Measurements from ENCODE around the gene SWSAP1. TPM values are rescaled to one million over a fixed set of nuclear protein-coding genes. Genes with fewer than 3 reads are reported as not detected.
"Not testable (repeated sequence)": the region's sequence is repeated elsewhere in the genome, so short reads cannot be mapped to it uniquely, and the experiment has no call there.

The SWSAP1 gene
- total RNA-seq, 1 donor from 2014 or later = 2.6 TPM

GRCh38 chr19:11354102-11354501 is 20.4 kb upstream of the SWSAP1 start:
- not testable (repeated sequence) for DNase-seq (ENCODE audit: low spot score); ATAC-seq

GRCh38 chr19:11355160-11356073 is 19.0 kb upstream of the SWSAP1 start, which contains the start of gene PLPPR2:
Gene PLPPR2 (plus strand): TSS chr19:11355432. CDS start chr19:11357674, 2,242 bp downstream.
- peak; percentile 96 for ATAC-seq

GRCh38 chr19:11356074-11356397 is 18.4 kb upstream of the SWSAP1 start:
- DNase-seq (ENCODE audit: low spot score) (no peak), ATAC-seq (no peak)

More at GRCh38 chr19:11355160-11356073, 19.0 kb upstream of the SWSAP1 start, which contains the start of gene PLPPR2:
- peak; percentile 89 for DNase-seq (ENCODE audit: low spot score)

GRCh38 chr19:11356676-11357550 is 17.6 kb upstream of the SWSAP1 start:
- DNase-seq (ENCODE audit: low spot score) (no peak), ATAC-seq (no peak)

- DNase-seq (ENCODE audit: low spot score) = no peak
Measured at GRCh38 chr19:11359421-11359820, 15.0 kb upstream of the SWSAP1 start.

GRCh38 chr19:11361037-11361770 is 13.3 kb upstream of the SWSAP1 start:
- peak; percentile 92 for ATAC-seq

More at GRCh38 chr19:11359421-11359820, 15.0 kb upstream of the SWSAP1 start:
- no peak for ATAC-seq

GRCh38 chr19:11361771-11362731 is 12.4 kb upstream of the SWSAP1 start:
- ATAC-seq (no peak), DNase-seq (ENCODE audit: low spot score) (no peak)

More at GRCh38 chr19:11361037-11361770, 13.3 kb upstream of the SWSAP1 start:
- peak; percentile 83 for DNase-seq (ENCODE audit: low spot score)

- DNase-seq (ENCODE audit: low spot score) = no peak
- ATAC-seq = no peak
Measured at GRCh38 chr19:11363881-11364280, 10.6 kb upstream of the SWSAP1 start.

- no peak for ATAC-seq
- no peak for DNase-seq (ENCODE audit: low spot score)
Measured at GRCh38 chr19:11364296-11364904, 10.1 kb upstream of the SWSAP1 start.

- no peak for DNase-seq (ENCODE audit: low spot score)
- ATAC-seq = no peak
Measured at GRCh38 chr19:11364935-11365334, 9.5 kb upstream of the SWSAP1 start.

- DNase-seq (ENCODE audit: low spot score) (no peak), ATAC-seq (peak; percentile 42)
Measured at GRCh38 chr19:11365557-11366117, 8.8 kb upstream of the SWSAP1 start.

GRCh38 chr19:11367528-11367927 is 6.9 kb upstream of the SWSAP1 start:
- ATAC-seq = no peak
- DNase-seq (ENCODE audit: low spot score) = no peak

GRCh38 chr19:11370744-11371143 is 3.7 kb upstream of the SWSAP1 start:
- ATAC-seq (no peak), DNase-seq (ENCODE audit: low spot score) (no peak)

GRCh38 chr19:11373166-11373884 is 1.1 kb upstream of the SWSAP1 start:
- DNase-seq (ENCODE audit: low spot score) = no peak
- ATAC-seq = no peak

- no peak for DNase-seq (ENCODE audit: low spot score)
- no peak for ATAC-seq
Measured at GRCh38 chr19:11373885-11374432, 507 bp upstream of the SWSAP1 start.

- DNase-seq (ENCODE audit: low spot score) = peak; percentile 83
- ATAC-seq = peak; percentile 44
Measured at GRCh38 chr19:11375143-11375948, 880 bp downstream of the SWSAP1 start.

- no peak for DNase-seq (ENCODE audit: low spot score)
- ATAC-seq = no peak
Measured at GRCh38 chr19:11377237-11377636, 2.8 kb downstream of the SWSAP1 start.
